Inflammatory macrophage treated with lipopolysaccharide for 1 hour (primary cell): ENCODE results near the gene CCNI.

Experiments used
- DNase-seq, 2 donors: peaks; one replicate each; pipeline ENCODE4 v3.0.0-alpha.2; 2020 to 2022

Gene CCNI

GRCh38 chr4:77001907-77002306, 73.9 kb downstream of the CCNI start:
- DNase-seq, result peak; percentile 59 to 66

GRCh38 chr4:76998251-76998901, 77.4 kb downstream of the CCNI start:
- no peak for DNase-seq

- DNase-seq, result no peak
Observed at GRCh38 chr4:76997532-76997931, 78.3 kb downstream of the CCNI start.
